ENCODE results near the gene FSTL1.
A peak's percentile ranks its signal among the peaks of the same experiment; 100 is the strongest.
"Not testable (repeated sequence)": the region's sequence is repeated elsewhere in the genome, so short reads cannot be mapped to it uniquely, and the experiment has no call there.

FSTL1 gene

DNA sequence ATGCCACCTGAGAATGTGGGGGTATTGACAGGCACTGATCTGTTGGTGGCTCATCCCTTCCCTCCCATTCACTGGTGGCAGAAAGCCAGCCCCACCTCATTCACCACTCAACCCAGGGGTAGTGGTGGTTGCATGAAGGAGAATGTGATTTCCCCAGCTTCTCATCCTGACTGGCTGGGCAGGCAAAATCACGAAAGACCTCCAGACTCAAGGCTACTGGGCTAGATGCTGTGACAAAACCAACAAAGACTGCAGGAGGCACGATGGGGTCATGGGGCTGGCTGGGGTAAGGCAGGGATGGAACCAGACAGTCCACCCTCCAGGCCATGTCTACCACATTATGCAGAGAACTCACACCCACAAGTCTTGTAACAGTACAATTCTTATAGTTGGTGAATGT lies 33.9 kb downstream of the FSTL1 start:
- no peak for DNase-seq

DNA sequence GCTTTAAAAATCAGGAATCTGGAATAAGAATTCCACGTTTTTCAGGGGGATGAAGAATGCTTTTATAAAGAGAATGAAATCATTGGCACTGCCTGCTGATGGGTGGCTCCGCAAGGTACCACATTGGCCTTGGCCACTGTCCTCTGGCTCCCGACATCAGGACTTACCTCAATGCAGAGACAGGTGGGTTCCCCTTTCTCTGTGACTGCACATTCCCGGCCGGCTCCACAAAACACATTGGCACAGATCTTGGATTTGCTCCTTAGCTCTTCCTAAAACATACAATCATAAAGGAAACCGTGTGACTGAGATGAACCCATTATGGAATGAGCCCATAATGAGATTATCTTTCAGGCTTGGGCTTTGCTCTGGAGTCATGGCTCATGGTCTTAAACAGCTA lies 35.0 kb downstream of the FSTL1 start:
- DNase-seq = no peak

- DNase-seq = no peak
These were observed 40.3 kb downstream of the FSTL1 start for GRCh38 chr3:120410541-120410940.

DNA sequence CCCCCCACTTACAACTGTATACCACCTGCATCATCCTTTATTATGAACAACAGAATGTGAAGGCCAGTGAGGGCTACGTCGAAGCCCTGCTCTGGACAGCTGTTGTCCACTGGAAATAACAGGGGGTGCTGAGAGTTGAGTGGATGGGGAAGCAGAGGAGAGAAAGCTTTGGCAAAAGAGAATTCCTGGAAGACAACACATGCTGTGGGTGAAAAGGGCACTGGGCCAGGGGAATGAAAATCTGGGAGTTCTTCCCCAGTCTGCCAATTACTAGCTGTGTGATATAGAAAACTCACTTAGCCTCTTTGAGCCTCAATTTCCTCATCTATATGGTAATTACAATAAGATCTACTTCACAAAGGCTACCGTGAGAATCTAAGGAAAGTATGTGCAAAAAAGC lies 40.7 kb downstream of the FSTL1 start:
- DNase-seq = no peak

DNA sequence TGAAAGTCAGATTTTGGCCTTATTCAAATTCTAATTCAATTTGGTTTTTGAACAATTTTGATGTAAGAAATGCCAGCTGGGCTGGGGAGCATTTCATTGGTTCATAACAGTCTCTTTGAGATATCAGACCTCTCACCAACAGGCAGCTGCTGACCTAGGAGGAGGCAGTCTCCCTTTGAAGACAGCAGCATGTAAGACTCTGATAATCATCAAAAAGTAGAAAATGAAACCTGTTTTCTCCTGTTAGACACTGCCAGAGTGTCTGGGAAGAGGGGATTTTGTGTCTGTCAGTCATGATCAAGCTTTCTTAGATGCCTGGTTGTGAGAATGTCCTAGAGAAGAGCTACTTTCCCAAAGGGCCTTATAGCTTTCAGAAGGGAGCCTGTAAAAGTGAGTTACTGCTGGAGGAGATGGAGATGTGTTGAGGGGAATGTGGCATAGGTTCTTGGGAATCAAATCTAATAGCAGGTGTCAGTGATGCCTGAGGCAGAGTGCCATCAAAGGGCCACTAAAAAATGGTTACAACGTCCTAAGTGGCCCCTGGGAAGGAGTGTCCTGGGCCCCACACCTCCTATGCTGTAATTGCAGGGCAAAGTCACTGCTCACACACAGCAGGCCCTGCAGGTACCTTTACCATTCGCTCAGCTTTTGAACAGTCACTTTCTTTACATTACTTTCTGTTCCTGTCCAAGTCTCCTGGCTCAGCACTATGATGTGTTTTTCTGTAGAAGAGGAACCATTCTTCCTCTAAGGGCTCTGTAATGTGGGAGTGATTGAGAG lies 43.1 kb downstream of the FSTL1 start:
- no peak for DNase-seq

- no peak for DNase-seq
These were observed 45.9 kb downstream of the FSTL1 start for GRCh38 chr3:120404876-120405275.

- no peak for DNase-seq
These were observed 48.5 kb downstream of the FSTL1 start for GRCh38 chr3:120402257-120402656.

- DNase-seq = no peak
These were observed 51.4 kb downstream of the FSTL1 start for GRCh38 chr3:120399372-120399771.

- DNase-seq = no peak
These were observed 54.3 kb downstream of the FSTL1 start for GRCh38 chr3:120396469-120396868.

GRCh38 chr3:120394347-120394746 lies 56.4 kb downstream of the FSTL1 start:
- DNase-seq = no peak

GRCh38 chr3:120393761-120394160 lies 57.0 kb downstream of the FSTL1 start:
- DNase-seq = no peak

DNA sequence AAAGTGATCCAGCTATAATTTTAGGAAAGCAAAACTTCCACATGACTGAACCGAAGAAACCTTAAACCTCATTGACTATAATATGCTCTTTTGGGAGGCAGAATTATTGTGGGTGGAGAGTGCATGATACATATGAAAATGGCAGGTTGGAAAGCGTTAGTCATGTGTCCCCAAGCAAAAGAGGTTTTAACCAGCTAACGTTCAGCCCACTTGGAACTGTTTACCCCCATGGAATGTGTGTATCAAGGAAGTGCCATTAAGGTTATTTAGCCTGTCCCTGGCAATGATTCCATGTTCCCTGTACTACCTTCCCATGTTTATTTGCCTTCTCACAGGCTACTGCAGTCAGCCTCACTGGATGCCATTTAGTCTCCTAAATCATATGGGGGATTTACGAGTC lies 57.5 kb downstream of the FSTL1 start:
- peak; percentile 23 for DNase-seq

- DNase-seq = no peak
These were observed 67.8 kb downstream of the FSTL1 start for GRCh38 chr3:120382941-120383447.

DNA sequence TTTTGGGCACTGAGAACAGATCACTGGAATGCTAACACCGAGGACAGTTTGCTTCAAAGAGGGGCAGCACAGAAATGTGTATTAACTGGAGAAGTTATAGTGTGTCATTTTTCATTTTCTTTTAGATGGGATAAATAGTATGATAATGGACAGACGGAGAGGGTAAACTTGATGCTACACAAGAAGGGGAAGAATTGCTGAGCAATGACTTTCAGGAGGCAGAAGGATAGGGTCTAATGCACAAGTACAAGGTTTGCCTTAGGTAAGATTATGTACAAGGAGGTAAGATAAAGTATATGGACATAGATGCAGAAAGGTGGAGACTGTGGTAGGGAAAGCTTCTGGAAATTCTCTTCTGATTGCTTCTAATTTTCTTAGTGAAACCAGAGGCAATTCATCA lies 69.3 kb downstream of the FSTL1 start:
- no peak for DNase-seq

- DNase-seq = not testable (repeated sequence)
These were observed 72.8 kb downstream of the FSTL1 start for GRCh38 chr3:120377948-120378347.

DNA sequence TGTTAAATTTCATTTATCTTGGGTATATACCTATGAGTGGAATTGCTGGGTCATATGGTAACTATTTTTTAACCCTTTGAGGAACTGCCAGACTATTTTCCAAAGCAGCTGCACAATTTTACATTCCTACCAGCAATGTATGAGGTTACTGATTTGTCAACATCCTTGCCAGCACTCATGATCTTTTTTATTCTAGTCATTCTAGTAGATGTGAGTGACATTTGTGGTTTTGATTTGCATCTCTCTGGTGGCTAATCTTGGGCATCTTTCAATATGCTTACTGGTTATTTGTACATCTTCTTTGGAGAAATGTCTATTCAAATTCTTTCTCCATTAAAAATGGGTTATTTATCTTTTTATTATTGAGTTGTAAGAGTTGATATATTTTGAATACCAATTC lies 80.3 kb downstream of the FSTL1 start:
- DNase-seq = no peak

GRCh38 chr3:120369037-120369467 lies 81.7 kb downstream of the FSTL1 start:
- no peak for DNase-seq

GRCh38 chr3:120368172-120368571 lies 82.6 kb downstream of the FSTL1 start:
- DNase-seq = no peak

DNA sequence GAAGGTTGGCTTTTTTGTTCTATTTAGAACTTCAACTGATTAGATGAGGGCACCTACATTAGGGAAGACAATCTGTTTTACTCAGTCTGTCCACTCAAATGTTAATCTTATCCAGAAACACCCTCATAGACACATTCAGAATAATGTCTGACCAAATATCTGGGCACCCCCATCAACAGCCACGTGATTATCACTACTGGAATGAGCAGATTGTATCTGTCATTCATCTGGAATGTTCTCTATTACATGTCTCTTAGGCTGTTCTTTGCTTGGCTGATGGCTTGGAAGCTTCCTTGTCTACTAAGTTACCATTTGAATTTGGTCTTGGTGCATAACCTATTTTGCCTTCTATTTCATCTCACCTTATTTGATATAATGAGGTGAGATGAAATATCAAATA lies 86.0 kb downstream of the FSTL1 start:
- peak; percentile 19 for DNase-seq

DNA sequence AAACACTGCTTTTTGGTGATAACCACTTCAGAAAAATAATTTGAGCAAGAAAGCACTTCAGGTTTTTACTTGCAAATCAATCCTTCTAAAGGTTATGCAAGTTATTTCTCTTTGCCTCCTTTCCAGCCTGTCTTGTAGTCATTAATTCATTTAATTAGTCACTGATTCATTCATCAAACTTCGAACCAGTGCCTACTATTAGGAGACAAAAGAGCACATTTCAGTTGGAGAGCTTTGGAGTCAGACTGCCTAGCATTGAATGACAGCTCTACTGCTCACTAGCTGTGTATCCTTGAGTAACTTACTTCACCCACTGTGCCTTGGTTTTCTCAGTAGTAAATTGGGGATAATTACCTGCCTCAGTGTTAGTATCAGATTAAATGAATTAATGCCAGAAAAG lies 86.7 kb downstream of the FSTL1 start:
- no peak for DNase-seq

DNA sequence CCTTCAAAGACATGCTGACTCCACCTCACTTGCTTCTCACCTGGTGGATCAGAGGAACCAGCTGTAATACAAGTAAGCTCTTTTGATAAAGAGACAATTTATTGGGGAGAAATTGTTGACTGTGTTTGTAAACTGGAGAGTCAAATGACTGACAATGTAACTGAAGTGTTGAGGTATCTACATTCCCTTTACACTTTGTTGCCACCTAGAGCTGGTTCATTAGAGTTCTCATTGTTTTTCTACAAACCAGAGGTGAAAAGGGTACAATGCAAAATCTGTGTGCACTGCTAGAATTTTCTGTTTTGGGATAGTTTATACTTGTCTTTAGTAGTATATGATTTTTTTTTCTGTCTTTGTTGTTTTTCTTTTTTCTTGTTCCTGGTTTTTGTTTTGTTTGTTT lies 93.0 kb downstream of the FSTL1 start:
- no peak for DNase-seq

DNA sequence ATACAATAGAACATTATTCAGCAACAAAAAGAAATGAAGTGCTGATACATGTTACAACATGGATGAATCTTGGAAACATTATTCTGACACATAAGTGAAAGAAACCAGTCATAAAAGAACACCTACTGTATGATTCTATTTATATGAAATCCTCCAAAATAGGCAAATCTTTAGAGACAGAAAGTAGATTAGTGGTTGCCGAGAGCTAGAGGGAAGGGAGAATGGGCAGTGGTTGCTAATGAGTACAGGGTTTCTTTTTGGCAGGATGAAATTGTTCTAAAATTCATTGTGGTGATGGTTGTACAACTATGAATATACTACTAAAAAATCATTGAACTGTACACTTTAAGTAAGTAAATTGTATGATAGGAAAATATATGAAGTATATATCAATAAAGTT lies 95.3 kb downstream of the FSTL1 start:
- no peak for DNase-seq

GRCh38 chr3:120353463-120353862 lies 97.3 kb downstream of the FSTL1 start:
- no peak for DNase-seq

GRCh38 chr3:120352017-120352416 lies 98.8 kb downstream of the FSTL1 start:
- no peak for DNase-seq

- DNase-seq = peak; percentile 33
These were observed 100.3 kb downstream of the FSTL1 start for GRCh38 chr3:120350401-120350941.

Measured in fibroblast of skin of right quadriceps (primary cell).